ENCODE measurements around the gene TFPI2. TPM values are rescaled to one million over a fixed set of nuclear protein-coding genes. Genes with fewer than 3 reads are reported as not detected.

TFPI2 gene
- total RNA-seq, 4 donors from 2014 or later: 1.3 to 3.7 (median 1.5) TPM; not detected in 1

GRCh38 chr7:93884541-93884940 is 6.0 kb downstream of the TFPI2 start:
- H3K4me1 ChIP-seq: no peaks in the 10 kb centered on the region
- in situ Hi-C loops (cut with MboI; ENCODE audit: low sequenced_read_pairs in 4 of 4) (loop anchor here in 2 of 4 donors (25.0 kb wide), 1 partner anchor 203 kb away; no protein-coding TSS in a partner anchor), intact Hi-C loops (cut with DNase I; ENCODE audit: low total_unique reads) (no loop called here)
- no peaks in the 10 kb centered on the region for H3K36me3 ChIP-seq
- DNase-seq (no peak), ATAC-seq (no peak)
- H3K27me3 ChIP-seq: peaks cover 0 to 6% (median 0%) of the 10 kb centered on the region in 3 donors
- no peak overlapping the region for H3K27ac ChIP-seq
- H3K9me3 ChIP-seq: no peaks in the 10 kb centered on the region
- H3K4me3 ChIP-seq: no peak overlapping the region
- TF ChIP-seq CTCF (IDR thresholded peaks at IDR 0.05 in 4 of 5, conservative IDR thresholded peaks at IDR 0.05 in 1 of 5): no peak
- no peak for TF ChIP-seq POLR2A (IDR thresholded peaks at IDR 0.05)

DNA sequence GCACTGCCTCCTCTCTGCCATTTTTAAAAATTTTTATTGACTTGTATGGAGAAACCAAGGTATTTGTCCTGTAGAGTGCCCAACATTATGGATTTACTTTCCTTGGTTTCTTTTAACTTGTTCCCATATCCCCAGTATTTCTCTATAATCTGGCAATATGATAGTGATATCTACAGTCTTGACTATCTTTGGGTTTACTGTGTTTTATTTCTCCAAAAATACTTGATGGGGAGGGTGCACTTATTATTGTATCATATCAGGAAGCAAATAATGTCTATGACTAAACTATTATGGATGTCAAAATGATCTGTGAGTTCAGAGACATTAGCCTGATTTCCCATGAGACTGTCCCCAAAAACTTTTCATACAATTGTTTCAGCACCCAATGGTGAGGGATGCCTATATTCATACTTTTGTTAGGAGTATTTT is 6.6 kb downstream of the TFPI2 start:
- Histone ChIP-seq H3K36me3 (no peaks in the 10 kb centered on the region), H3K27me3 (peaks cover 0 to 3% (median 0%) of the 10 kb centered on the region in 3 donors), H3K27ac (no peak overlapping the region), H3K4me3 (no peak overlapping the region), H3K4me1 (no peaks in the 10 kb centered on the region), H3K9me3 (no peaks in the 10 kb centered on the region)
- TF ChIP-seq POLR2A (IDR thresholded peaks at IDR 0.05): no peak
- no peak for TF ChIP-seq CTCF (IDR thresholded peaks at IDR 0.05 in 4 of 5, conservative IDR thresholded peaks at IDR 0.05 in 1 of 5)
- in situ Hi-C loops (cut with MboI; ENCODE audit: low sequenced_read_pairs in 4 of 4) (loop anchor here in 2 of 4 donors (25.0 kb wide), 1 partner anchor 203 kb away; no protein-coding TSS in a partner anchor), intact Hi-C loops (cut with DNase I; ENCODE audit: low total_unique reads) (no loop called here)
- ATAC-seq (no peak), DNase-seq (no peak)

DNA sequence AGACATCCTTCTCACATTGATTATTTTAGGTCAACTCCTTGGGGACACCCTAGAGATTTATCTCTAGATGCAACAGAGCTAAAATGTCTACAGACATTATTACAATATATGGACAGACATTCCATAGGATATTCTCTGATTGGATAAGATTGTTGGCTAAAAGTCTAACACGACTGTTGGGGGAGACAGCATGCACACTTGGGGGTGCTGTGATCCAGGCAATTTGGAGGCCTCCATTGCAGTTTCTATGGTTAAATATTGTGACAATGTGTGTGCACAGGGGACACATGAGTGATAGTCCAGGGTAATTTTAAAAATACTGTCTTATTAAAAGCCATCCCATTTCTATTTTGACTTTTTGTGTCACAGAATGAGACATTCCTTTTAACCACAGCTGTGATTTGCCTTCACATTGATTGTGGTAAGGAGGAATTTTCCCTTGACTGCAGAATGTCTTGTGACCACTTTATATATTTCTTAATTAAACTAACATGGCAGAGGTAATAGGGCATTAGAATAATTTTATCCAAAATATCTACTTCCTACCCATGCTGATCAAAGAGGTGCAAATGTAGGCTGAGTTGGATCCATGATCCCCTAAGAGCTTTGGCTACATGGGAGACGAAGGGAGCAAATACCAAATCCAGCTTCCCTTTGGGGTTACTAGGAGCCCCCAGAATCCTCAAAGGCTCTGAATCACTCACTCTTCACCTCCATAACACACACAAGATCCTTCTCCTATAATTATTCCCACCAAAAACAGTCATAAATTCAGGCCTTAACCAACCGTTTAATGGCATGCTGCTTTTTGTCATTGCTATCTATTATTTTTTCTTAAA is 7.3 kb downstream of the TFPI2 start:
- intact Hi-C loops (cut with DNase I; ENCODE audit: low total_unique reads): no loop called here
- no peak overlapping the region for H3K27ac ChIP-seq
- TF ChIP-seq POLR2A (IDR thresholded peaks at IDR 0.05) (no peak), CTCF (IDR thresholded peaks at IDR 0.05 in 4 of 5, conservative IDR thresholded peaks at IDR 0.05 in 1 of 5) (no peak)

GRCh38 chr7:93882468-93882867 is 8.1 kb downstream of the TFPI2 start:
- in situ Hi-C loops (cut with MboI; ENCODE audit: low sequenced_read_pairs in 4 of 4): loop anchor here in 2 of 4 donors (25.0 kb wide), 1 partner anchor 205 kb away; no protein-coding TSS in a partner anchor

More for the DNA sequence above, 7.3 kb downstream of the TFPI2 start:
- no peak for DNase-seq
- in situ Hi-C loops (cut with MboI; ENCODE audit: low sequenced_read_pairs in 4 of 4): loop anchor here in 2 of 4 donors (25.0 kb wide), 1 partner anchor 204 kb away; no protein-coding TSS in a partner anchor
- no peaks in the 10 kb centered on the region for H3K4me1 ChIP-seq
- no peak for ATAC-seq
- H3K9me3 ChIP-seq: no peaks in the 10 kb centered on the region
- no peaks in the 10 kb centered on the region for H3K27me3 ChIP-seq
- H3K36me3 ChIP-seq: no peaks in the 10 kb centered on the region
- no peak overlapping the region for H3K4me3 ChIP-seq

More at GRCh38 chr7:93882468-93882867, 8.1 kb downstream of the TFPI2 start:
- Histone ChIP-seq H3K27ac (no peak overlapping the region), H3K9me3 (no peaks in the 10 kb centered on the region), H3K4me1 (no peaks in the 10 kb centered on the region), H3K4me3 (no peak overlapping the region), H3K36me3 (no peaks in the 10 kb centered on the region), H3K27me3 (no peaks in the 10 kb centered on the region)
- DNase-seq: no peak
- TF ChIP-seq POLR2A (IDR thresholded peaks at IDR 0.05) (no peak), CTCF (IDR thresholded peaks at IDR 0.05 in 4 of 5, conservative IDR thresholded peaks at IDR 0.05 in 1 of 5) (no peak)
- no peak for ATAC-seq
- intact Hi-C loops (cut with DNase I; ENCODE audit: low total_unique reads): no loop called here
